ENCODE results near the gene RNASEL.

GRCh38 chr1:182564406-182565004 lies 24.6 kb downstream of the RNASEL start:
- TF ChIP-seq ZNF274 (IDR thresholded peaks at IDR 0.05; ENCODE audit: low read depth, low read length) (no peak), SUZ12 (IDR thresholded peaks at IDR 0.05; ENCODE audit: extremely low read depth, insufficient read depth, insufficient read length) (no peak), YY1 (IDR thresholded peaks at IDR 0.05; ENCODE audit: insufficient read depth, insufficient read length) (no peak)

Measured in NT2/D1 (cell line).